KBM-7 (cell line): ENCODE data around the gene POU2AF3.

Source experiments
- DNase-seq: peaks from one replicate; pipeline ENCODE4 v3.0.0-alpha.2; 2015
- in situ Hi-C: fragments of 300-500 bp; cut with MboI; formaldehyde crosslinking; loops from 2 replicates; pipeline ENCODE4 v1.14.3; 2020; ENCODE audit warnings: low sequenced_read_pairs, low pct_unique_long_range_greater_than_20kb, mixed read lengths

Gene POU2AF3

DNA sequence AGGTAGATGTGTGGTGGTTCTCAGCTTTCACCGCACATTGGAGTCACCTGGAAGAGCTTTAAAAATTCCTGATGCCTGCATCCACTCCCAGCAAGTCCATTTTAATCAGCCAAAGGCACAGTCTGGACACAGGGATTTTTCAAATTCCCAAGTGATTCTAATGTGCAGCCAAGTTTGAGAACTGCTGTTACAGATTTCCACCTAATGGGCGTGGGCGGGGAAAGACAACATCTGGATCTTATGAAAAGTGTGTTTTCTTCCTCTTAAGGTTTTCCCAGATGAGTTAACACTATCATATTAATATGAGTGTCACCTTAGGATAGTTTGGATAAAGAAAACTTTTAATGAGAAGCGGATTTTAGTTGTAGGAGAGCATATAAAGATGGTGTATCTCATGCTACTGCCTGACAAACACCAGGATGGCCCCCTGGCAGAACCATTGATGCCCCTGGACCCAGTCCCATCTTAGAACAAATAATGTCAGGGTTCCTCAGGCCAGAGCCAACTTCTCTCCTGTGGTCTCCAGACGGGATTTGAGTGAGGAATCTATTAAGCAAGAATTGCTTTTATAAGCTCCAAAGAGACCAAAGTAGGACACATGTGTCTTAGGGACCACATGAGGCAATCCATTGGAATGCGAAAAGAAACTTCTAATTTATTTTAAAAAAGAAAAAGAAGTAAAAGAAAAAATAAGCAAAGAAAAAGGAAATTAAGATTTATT, 48.8 kb downstream of the POU2AF3 start:
- in situ Hi-C loops, result no loop called here
- DNase-seq, result no peak

- in situ Hi-C loops, result no loop called here
- no peak for DNase-seq
These were observed 49.4 kb downstream of the POU2AF3 start for GRCh38 chr11:111347723-111348115.

DNA sequence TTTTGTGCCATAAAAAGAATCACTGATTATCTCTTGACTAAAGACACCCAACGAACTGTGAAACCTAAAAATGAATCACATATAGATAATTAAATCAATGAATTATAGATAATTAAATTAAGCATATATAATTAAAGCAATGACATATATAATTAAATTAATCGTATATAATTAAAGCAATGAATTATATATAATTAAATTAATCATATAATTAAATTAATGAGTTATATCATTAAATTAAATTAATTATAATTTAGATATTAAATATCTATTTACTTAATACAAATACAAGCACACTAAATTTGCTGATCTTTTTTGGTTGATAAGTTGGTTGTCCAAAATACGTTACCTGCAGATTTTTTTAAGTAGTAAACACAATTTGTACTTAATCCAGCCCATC, 49.8 kb downstream of the POU2AF3 start:
- DNase-seq, result no peak
- in situ Hi-C loops, result no loop called here

DNA sequence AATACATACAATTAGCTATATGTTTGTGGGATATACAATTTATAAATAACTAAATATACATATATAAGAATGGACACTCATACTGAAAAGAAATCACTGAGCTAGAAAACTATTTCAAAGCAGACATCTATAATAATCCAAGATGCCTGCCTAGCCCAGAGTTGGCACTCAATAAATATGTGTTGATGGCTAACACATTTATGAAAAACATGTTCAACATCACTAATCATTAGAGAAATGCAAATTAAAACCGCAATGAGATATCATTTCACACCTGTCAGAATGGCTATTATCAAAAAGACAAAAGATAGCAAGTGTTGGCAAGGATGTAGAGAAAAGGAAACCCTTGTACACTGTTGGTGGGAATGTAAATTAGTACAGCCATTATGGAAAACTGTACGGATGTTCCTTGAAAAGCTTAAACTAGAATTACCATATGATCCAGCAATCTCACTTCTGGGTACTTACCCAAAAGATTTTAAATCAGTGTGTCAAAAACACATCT, 50.9 kb downstream of the POU2AF3 start:
- in situ Hi-C loops, result no loop called here
- DNase-seq, result no peak

- in situ Hi-C loops, result no loop called here
These were observed 52.5 kb downstream of the POU2AF3 start for GRCh38 chr11:111350811-111351210.

GRCh38 chr11:111351374-111352055, 53.2 kb downstream of the POU2AF3 start:
- in situ Hi-C loops, result no loop called here

More at GRCh38 chr11:111350811-111351210, 52.5 kb downstream of the POU2AF3 start:
- no peak for DNase-seq

GRCh38 chr11:111352231-111352746, 53.9 kb downstream of the POU2AF3 start:
- in situ Hi-C loops, result no loop called here
- DNase-seq, result no peak

More at GRCh38 chr11:111351374-111352055, 53.2 kb downstream of the POU2AF3 start:
- DNase-seq, result no peak

DNA sequence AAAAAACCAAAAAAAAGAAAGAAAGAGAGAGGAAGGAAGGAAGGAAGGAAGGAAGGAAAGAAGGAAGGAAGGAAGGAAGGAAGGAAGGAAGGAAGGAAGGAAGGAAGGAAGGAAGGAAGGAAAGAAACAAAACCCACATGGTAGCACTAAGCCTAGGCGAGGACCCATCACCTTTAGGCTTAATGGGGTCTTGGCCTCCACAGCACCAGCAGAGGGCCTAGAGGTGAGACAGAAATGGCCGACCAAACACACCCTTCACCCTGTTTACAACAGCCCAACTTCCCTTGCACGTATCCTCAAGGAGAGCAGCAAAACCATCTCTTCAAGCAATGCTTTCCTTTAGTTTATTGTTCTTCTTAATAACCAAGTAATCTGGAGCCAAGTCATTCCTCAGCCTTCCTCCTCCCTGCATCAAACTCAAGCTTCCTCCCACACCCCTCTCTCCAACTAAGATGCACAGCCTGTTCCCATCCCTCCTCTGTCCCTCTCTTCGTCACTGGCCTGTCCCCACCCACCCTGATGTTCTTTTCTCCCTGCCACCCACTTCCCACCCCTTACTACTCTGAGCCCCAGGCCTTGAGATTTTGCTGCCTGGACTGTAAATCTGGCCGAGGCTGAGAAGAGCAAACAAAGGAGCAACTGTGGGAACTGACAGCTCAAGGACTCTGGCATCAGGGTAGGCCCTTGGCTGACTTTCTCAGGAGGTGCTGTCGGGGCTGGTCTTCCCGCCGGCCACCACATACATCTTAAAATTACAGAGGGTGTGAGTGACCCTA, 54.8 kb downstream of the POU2AF3 start:
- in situ Hi-C loops, result no loop called here
- no peak for DNase-seq

GRCh38 chr11:111353776-111354600, 55.6 kb downstream of the POU2AF3 start:
- in situ Hi-C loops, result no loop called here
- no peak for DNase-seq

DNA sequence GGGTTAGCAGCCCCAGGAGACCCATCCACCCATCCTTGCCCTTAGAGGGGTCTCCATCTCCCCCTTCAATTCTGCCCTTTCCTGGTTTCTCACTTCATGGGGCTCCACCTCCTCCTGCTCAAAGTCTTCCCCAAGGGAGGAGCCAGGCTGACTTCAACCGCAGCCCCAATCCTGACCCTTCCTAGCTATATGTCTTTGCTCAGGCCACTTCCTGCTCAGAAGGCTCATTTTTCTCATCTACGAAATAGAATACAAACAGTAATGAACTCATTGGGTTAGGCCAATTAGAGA, 56.2 kb downstream of the POU2AF3 start:
- in situ Hi-C loops, result no loop called here

DNA sequence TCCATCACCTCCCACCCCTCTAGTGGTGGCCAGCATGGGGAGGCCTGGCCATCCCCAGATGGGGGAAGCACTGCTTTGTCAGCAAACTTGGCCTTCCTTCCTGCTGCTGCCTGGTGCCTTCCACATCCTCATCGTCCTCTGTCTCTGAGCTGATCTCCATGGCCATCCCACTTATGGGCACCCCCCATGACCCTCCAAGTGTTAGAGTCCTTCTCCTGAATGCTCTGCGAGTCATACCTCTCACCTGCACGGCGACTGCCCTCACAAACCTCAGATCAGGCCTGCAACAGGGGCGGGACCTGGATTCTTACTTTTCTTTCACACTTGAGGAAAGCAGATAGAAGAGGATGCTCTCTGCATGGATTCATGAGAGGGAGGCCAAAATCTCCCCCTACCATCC, 56.8 kb downstream of the POU2AF3 start:
- no peak for DNase-seq
- in situ Hi-C loops, result no loop called here

More for the DNA sequence above, 56.2 kb downstream of the POU2AF3 start:
- no peak for DNase-seq

- in situ Hi-C loops, result no loop called here
- no peak for DNase-seq
These were observed 57.8 kb downstream of the POU2AF3 start for GRCh38 chr11:111355956-111356659.

- DNase-seq, result no peak
- in situ Hi-C loops, result no loop called here
These were observed 58.3 kb downstream of the POU2AF3 start for GRCh38 chr11:111356660-111357048.

- no peak for DNase-seq
- in situ Hi-C loops, result no loop called here
These were observed 59.0 kb downstream of the POU2AF3 start for GRCh38 chr11:111357150-111358037.
